ENCODE data around the gene TFB2M.
A peak's percentile ranks its signal among the peaks of the same experiment; 100 is the strongest.
"Not testable (repeated sequence)": the region's sequence is repeated elsewhere in the genome, so short reads cannot be mapped to it uniquely, and the experiment has no call there.

The TFB2M gene

GRCh38 chr1:246577082-246577719 is 11.1 kb upstream of the TFB2M start:
- Mint-ChIP-seq H3K4me1 (ENCODE audit: low read depth in 2 of 2) (peaks cover 32 to 47% of the 10 kb centered on the region in 2 donors), H3K27ac (peak overlapping the region; percentile 0 to 90)

GRCh38 chr1:246576709-246577032 is 10.6 kb upstream of the TFB2M start:
- Mint-ChIP-seq H3K4me3 (no peak overlapping the region), H3K9me3 (no peaks in the 10 kb centered on the region), H3K36me3 (ENCODE audit: insufficient read depth) (peaks cover 3% of the 10 kb centered on the region), H3K27ac (peak overlapping the region in 1 of 2 donors; percentile 90), H3K4me1 (ENCODE audit: low read depth in 2 of 2) (peaks cover 30 to 44% of the 10 kb centered on the region in 2 donors), H3K27me3 (no peaks in the 10 kb centered on the region)
- DNase-seq, result no peak
- no peak for ATAC-seq (replicated peaks)

More at GRCh38 chr1:246577082-246577719, 11.1 kb upstream of the TFB2M start:
- DNase-seq (no peak), ATAC-seq (replicated peaks) (no peak)
- no peaks in the 10 kb centered on the region for H3K27me3 Mint-ChIP-seq
- peaks cover 3% of the 10 kb centered on the region for H3K36me3 Mint-ChIP-seq (ENCODE audit: insufficient read depth)
- H3K9me3 Mint-ChIP-seq, result no peaks in the 10 kb centered on the region
- peak overlapping the region; percentile 1 to 37 for H3K4me3 Mint-ChIP-seq

- DNase-seq, result no peak
- ATAC-seq (replicated peaks), result no peak
- Mint-ChIP-seq H3K4me1 (ENCODE audit: low read depth in 2 of 2) (peaks cover 29 to 41% of the 10 kb centered on the region in 2 donors), H3K27me3 (no peaks in the 10 kb centered on the region), H3K4me3 (no peak overlapping the region), H3K27ac (no peak overlapping the region), H3K9me3 (no peaks in the 10 kb centered on the region), H3K36me3 (ENCODE audit: insufficient read depth) (peaks cover 3% of the 10 kb centered on the region)
Observed at GRCh38 chr1:246573491-246573890, 7.4 kb upstream of the TFB2M start.

- peaks cover 26 to 38% of the 10 kb centered on the region in 2 donors for H3K4me1 Mint-ChIP-seq (ENCODE audit: low read depth in 2 of 2)
- no peak overlapping the region for H3K27ac Mint-ChIP-seq
- peaks cover 3% of the 10 kb centered on the region for H3K36me3 Mint-ChIP-seq (ENCODE audit: insufficient read depth)
- no peak overlapping the region for H3K4me3 Mint-ChIP-seq
- no peaks in the 10 kb centered on the region for H3K27me3 Mint-ChIP-seq
- ATAC-seq (replicated peaks) (no peak), DNase-seq (no peak)
- H3K9me3 Mint-ChIP-seq, result no peaks in the 10 kb centered on the region
Observed at GRCh38 chr1:246572785-246573184, 6.7 kb upstream of the TFB2M start.

GRCh38 chr1:246571953-246572352 is 5.9 kb upstream of the TFB2M start:
- Mint-ChIP-seq H3K4me3 (no peak overlapping the region), H3K27ac (peak overlapping the region; percentile 78 to 83), H3K27me3 (no peaks in the 10 kb centered on the region), H3K9me3 (no peaks in the 10 kb centered on the region), H3K4me1 (ENCODE audit: low read depth in 2 of 2) (peaks cover 24 to 37% of the 10 kb centered on the region in 2 donors), H3K36me3 (ENCODE audit: insufficient read depth) (peaks cover 5% of the 10 kb centered on the region)
- no peak for DNase-seq
- ATAC-seq (replicated peaks), result no peak

- ATAC-seq (replicated peaks); DNase-seq; H3K9me3 Mint-ChIP-seq; H3K27me3 Mint-ChIP-seq: not testable (repeated sequence)
- Mint-ChIP-seq H3K4me1 (ENCODE audit: low read depth in 2 of 2) (peaks cover 24 to 39% of the 10 kb centered on the region in 2 donors), H3K4me3 (peak overlapping the region; percentile 34 to 61), H3K36me3 (ENCODE audit: insufficient read depth) (peaks cover 11% of the 10 kb centered on the region), H3K27ac (peak overlapping the region; percentile 78 to 83)
Observed at GRCh38 chr1:246571309-246571708, 5.2 kb upstream of the TFB2M start.

- Mint-ChIP-seq H3K4me1 (ENCODE audit: low read depth in 2 of 2) (peaks cover 31 to 42% of the 10 kb centered on the region in 2 donors), H3K27ac (peak overlapping the region; percentile 83 to 86), H3K4me3 (peak overlapping the region; percentile 66 to 74), H3K9me3 (no peaks in the 10 kb centered on the region), H3K27me3 (no peaks in the 10 kb centered on the region), H3K36me3 (ENCODE audit: insufficient read depth) (peaks cover 17% of the 10 kb centered on the region)
- ATAC-seq (replicated peaks), result no peak
- DNase-seq, result no peak
Observed at GRCh38 chr1:246569248-246570238, 3.5 kb upstream of the TFB2M start.

GRCh38 chr1:246567646-246568235 is 1.7 kb upstream of the TFB2M start:
- DNase-seq, result no peak
- H3K4me1 Mint-ChIP-seq (ENCODE audit: low read depth in 2 of 2), result peaks cover 29 to 38% of the 10 kb centered on the region in 2 donors

GRCh38 chr1:246566813-246567645 is 968 bp upstream of the TFB2M start:
- ATAC-seq (replicated peaks) (peak; percentile 32), DNase-seq (no peak)
- Mint-ChIP-seq H3K4me3 (peak overlapping the region; percentile 97 to 100), H3K36me3 (ENCODE audit: insufficient read depth) (peaks cover 28% of the 10 kb centered on the region), H3K27me3 (no peaks in the 10 kb centered on the region), H3K27ac (peak overlapping the region; percentile 94 to 97), H3K9me3 (no peaks in the 10 kb centered on the region), H3K4me1 (ENCODE audit: low read depth in 2 of 2) (peaks cover 29 to 38% of the 10 kb centered on the region in 2 donors)

More at GRCh38 chr1:246567646-246568235, 1.7 kb upstream of the TFB2M start:
- Mint-ChIP-seq H3K27me3 (no peaks in the 10 kb centered on the region), H3K27ac (peak overlapping the region; percentile 94 to 97), H3K4me3 (peak overlapping the region; percentile 97 to 100), H3K36me3 (ENCODE audit: insufficient read depth) (peaks cover 22% of the 10 kb centered on the region), H3K9me3 (no peaks in the 10 kb centered on the region)
- ATAC-seq (replicated peaks), result no peak

- H3K4me1 Mint-ChIP-seq (ENCODE audit: low read depth in 2 of 2), result peaks cover 27 to 34% of the 10 kb centered on the region in 2 donors
- peak overlapping the region; percentile 94 to 97 for H3K27ac Mint-ChIP-seq
Observed at GRCh38 chr1:246565751-246566127, 322 bp downstream of the TFB2M start.

GRCh38 chr1:246564839-246565750 is 966 bp downstream of the TFB2M start:
- Mint-ChIP-seq H3K4me1 (ENCODE audit: low read depth in 2 of 2) (peaks cover 25 to 35% of the 10 kb centered on the region in 2 donors), H3K36me3 (ENCODE audit: insufficient read depth) (peaks cover 34% of the 10 kb centered on the region), H3K27me3 (no peaks in the 10 kb centered on the region), H3K27ac (peak overlapping the region; percentile 94 to 97), H3K4me3 (peak overlapping the region; percentile 97 to 100), H3K9me3 (no peaks in the 10 kb centered on the region)
- DNase-seq, result no peak
- ATAC-seq (replicated peaks), result no peak

More at GRCh38 chr1:246565751-246566127, 322 bp downstream of the TFB2M start:
- Mint-ChIP-seq H3K36me3 (ENCODE audit: insufficient read depth) (peaks cover 32% of the 10 kb centered on the region), H3K27me3 (no peaks in the 10 kb centered on the region), H3K9me3 (no peaks in the 10 kb centered on the region), H3K4me3 (peak overlapping the region; percentile 97 to 100)
- ATAC-seq (replicated peaks), result peak; percentile 2
- DNase-seq, result no peak

- H3K27ac Mint-ChIP-seq; DNase-seq; H3K4me3 Mint-ChIP-seq; H3K9me3 Mint-ChIP-seq; H3K27me3 Mint-ChIP-seq; ATAC-seq (replicated peaks): not testable (repeated sequence)
- Mint-ChIP-seq H3K36me3 (ENCODE audit: insufficient read depth) (peaks cover 49% of the 10 kb centered on the region), H3K4me1 (ENCODE audit: low read depth in 2 of 2) (peaks cover 16 to 20% of the 10 kb centered on the region in 2 donors)
Observed at GRCh38 chr1:246560833-246561232, 5.2 kb downstream of the TFB2M start.

Measured in effector memory CD8-positive, alpha-beta T cell (primary cell).